ENCODE measurements around the gene PRKN.

GRCh38 chr6:162046324-162046723, 681.2 kb downstream of the PRKN start:
- TF ChIP-seq CTCF (IDR thresholded peaks at IDR 0.05): no peak
- TF ChIP-seq POLR2AphosphoS5 (IDR thresholded peaks at IDR 0.05; ENCODE audit: insufficient read depth in 1 of 2, low read depth in 1 of 2): no peak
- no peak for TF ChIP-seq POLR2A (IDR thresholded peaks at IDR 0.05)
